Measurements from ENCODE around the gene ERGIC1.

- TF ChIP-seq POLR2AphosphoS5 (IDR thresholded peaks at IDR 0.05) (peak; percentile 57 to 90 (median 79)), CTCF (IDR thresholded peaks at IDR 0.05) (no peak)
Measured at GRCh38 chr5:172872997-172873491, 39.0 kb downstream of the ERGIC1 start.

Measured in stomach (tissue), 4 donors.